GM13977 (cell line): ENCODE measurements around the gene DPCD.

Experiments used
- DNase-seq: peaks from one replicate; pipeline ENCODE4 v3.0.0; 2012; ENCODE audit warnings: low spot score
- CTCF ChIP-seq: IDR thresholded peaks from 2 replicates; pipeline ENCODE4 v1.5.1; 2012; ENCODE audit warnings: mild to moderate bottlenecking, control low read depth; ENCODE audit not compliant: insufficient read depth; ENCODE audit errors: extremely low read depth, missing control alignments
- in situ Hi-C: fragments of 300-500 bp; cut with MboI; formaldehyde crosslinking; loops from one replicate; pipeline ENCODE4 v1.12.0; 2022; ENCODE audit warnings: low sequenced_read_pairs, low pct_unique_long_range_greater_than_20kb, mixed read lengths, inconsistent platforms; ENCODE audit not compliant: unreplicated experiment

The DPCD gene

GRCh38 chr10:101570428-101571270 lies 17.5 kb upstream of the DPCD start:
- no peak for TF ChIP-seq CTCF
- in situ Hi-C loops = loop anchor here (25.0 kb wide), 2 partner anchors 258 to 358 kb away; no protein-coding TSS in a partner anchor
- DNase-seq = no peak

- DNase-seq = peak; percentile 22
- TF ChIP-seq CTCF = no peak
- in situ Hi-C loops = loop anchor here (25.0 kb wide), 2 partner anchors 259 to 359 kb away; no protein-coding TSS in a partner anchor
Observed at GRCh38 chr10:101571271-101571925, 16.7 kb upstream of the DPCD start.

GRCh38 chr10:101572126-101572525 lies 16.0 kb upstream of the DPCD start:
- TF ChIP-seq CTCF = no peak

GRCh38 chr10:101572785-101573184 lies 15.3 kb upstream of the DPCD start:
- no peak for DNase-seq
- in situ Hi-C loops = loop anchor here (25.0 kb wide), 2 partner anchors 260 to 360 kb away; no protein-coding TSS in a partner anchor
- TF ChIP-seq CTCF = no peak

More at GRCh38 chr10:101572126-101572525, 16.0 kb upstream of the DPCD start:
- in situ Hi-C loops = loop anchor here (25.0 kb wide), 2 partner anchors 260 to 360 kb away; no protein-coding TSS in a partner anchor
- no peak for DNase-seq

GRCh38 chr10:101573885-101574753 lies 14.0 kb upstream of the DPCD start:
- no peak for DNase-seq
- no peak for TF ChIP-seq CTCF
- in situ Hi-C loops = loop anchor here (25.0 kb wide), 2 partner anchors 262 to 362 kb away; no protein-coding TSS in a partner anchor

GRCh38 chr10:101575091-101575490 lies 13.0 kb upstream of the DPCD start:
- TF ChIP-seq CTCF = no peak
- peak; percentile 24 for DNase-seq
- in situ Hi-C loops = no loop called here
